GM18505 (cell line): ENCODE results near the gene ARHGAP24.

Source experiments
- ATAC-seq: cut with Tn5 transposase; IDR thresholded peaks from one replicate; pipeline ENCODE4 v1.9.1; 2021; ENCODE audit not compliant: unreplicated experiment
- POLR2A ChIP-seq: IDR thresholded peaks from 4 replicates; pipeline ENCODE4 v1.6.1; 2011; ENCODE audit warnings: borderline replicate concordance; ENCODE audit not compliant: insufficient read depth, insufficient read length; ENCODE audit errors: extremely low read depth

The ARHGAP24 gene

GRCh38 chr4:85778632-85779131, 303.7 kb downstream of the ARHGAP24 start:
- ATAC-seq, result peak; percentile 73
- TF ChIP-seq POLR2A, result no peak

DNA sequence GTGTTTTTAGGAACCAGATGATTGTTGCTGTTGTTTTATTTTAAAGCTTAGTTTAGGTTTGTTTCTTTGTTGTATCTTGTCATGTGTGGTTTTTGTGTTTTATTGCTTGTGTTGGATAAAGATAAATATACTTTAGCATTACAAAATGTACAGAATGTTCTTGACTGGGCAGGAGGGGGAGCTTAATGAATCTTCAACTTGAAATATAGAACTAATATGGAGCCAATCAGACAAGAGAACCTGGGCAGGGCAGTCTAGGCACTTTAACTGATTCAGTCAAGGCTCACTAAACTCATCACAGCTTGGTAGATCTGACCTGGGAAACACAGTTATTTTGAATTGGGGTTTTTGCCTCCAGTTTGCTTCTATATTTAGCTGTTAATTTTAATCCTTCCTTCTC, 304.2 kb downstream of the ARHGAP24 start:
- no peak for TF ChIP-seq POLR2A
- no peak for ATAC-seq

- no peak for ATAC-seq
- no peak for TF ChIP-seq POLR2A
Measured at GRCh38 chr4:85780664-85781063, 305.7 kb downstream of the ARHGAP24 start.

- ATAC-seq, result no peak
- no peak for TF ChIP-seq POLR2A
Measured at GRCh38 chr4:85783483-85783882, 308.5 kb downstream of the ARHGAP24 start.

DNA sequence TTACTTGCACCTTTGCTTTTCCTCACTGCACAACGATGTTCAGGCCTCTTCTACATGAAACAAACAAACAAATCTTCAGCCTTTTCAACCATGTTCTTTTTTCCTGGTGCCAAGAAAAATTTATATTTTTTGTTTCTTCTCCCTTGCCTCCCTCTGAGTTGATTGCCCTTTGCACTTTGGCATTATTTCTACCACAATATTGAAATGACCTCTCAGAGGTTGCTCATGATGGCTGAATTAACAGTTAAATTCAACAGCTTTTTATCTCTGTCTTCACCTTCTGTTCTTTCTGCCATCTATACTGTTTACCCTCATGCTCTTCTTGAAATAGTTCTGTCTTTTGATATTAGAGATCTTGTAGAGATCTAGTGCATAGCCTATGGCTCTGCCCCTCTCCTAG, 308.9 kb downstream of the ARHGAP24 start:
- no peak for TF ChIP-seq POLR2A
- no peak for ATAC-seq

DNA sequence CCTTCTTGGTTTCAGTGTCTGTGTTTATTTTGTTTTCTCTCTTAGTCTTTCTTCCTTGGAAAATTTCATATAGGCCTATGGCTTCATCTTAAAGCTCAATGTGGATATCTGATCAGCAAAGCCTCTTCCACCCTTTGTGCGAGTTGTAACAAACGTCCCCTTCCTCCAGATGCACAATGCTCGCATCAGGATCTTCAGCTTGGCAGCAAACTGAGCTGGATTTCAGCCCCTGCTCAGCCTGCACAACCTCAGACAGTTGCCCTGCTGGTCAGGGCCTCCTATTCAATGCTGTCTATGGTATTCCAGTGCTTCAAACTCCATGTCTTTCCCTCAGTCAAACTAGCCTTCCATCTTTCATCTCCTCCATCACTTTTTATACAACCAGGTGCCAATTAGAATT, 309.4 kb downstream of the ARHGAP24 start:
- no peak for ATAC-seq
- no peak for TF ChIP-seq POLR2A

GRCh38 chr4:85784947-85785346, 310.0 kb downstream of the ARHGAP24 start:
- no peak for TF ChIP-seq POLR2A
- ATAC-seq, result no peak

GRCh38 chr4:85787133-85787532, 312.2 kb downstream of the ARHGAP24 start:
- TF ChIP-seq POLR2A, result no peak
- ATAC-seq, result no peak

GRCh38 chr4:85788604-85789003, 313.7 kb downstream of the ARHGAP24 start:
- no peak for ATAC-seq
- no peak for TF ChIP-seq POLR2A

DNA sequence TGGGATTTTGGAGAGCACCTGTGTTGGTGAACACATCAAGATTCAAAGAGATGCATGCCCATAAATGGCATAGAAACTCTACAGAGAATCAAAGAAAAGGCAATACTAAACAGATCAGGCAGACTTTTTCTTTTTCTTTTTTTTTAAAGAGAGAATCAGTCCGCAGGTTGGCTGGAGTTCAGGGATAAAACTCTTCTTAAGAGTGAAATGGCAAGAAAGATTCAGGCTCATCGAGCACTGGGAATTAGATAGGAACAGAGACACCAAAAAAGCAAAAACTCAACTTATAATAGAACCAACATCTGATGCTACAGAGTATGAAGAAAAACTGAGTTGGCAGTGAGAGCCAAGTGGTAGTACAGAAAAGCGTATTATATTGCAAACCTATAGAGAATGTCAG, 314.3 kb downstream of the ARHGAP24 start:
- no peak for TF ChIP-seq POLR2A
- ATAC-seq, result no peak

DNA sequence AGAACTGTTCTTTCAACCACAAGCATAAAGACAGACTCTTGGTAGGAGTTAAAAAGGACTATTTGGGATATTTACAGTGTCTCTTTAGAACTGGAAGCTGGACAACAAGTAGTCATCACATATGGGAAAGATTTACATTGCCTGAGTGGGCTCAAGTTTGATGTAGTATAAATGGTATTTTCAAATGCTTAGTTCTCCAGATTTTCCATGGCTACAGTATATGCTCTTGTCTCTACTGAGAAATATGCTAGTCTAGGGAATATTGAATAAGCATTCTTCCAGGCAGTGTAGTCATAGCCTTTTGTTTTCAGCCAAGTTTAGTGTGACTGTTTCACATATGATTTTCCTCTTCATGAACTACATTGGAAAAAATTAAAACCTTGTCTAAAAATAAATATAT, 315.6 kb downstream of the ARHGAP24 start:
- TF ChIP-seq POLR2A, result no peak
- no peak for ATAC-seq

GRCh38 chr4:85792376-85793232, 317.7 kb downstream of the ARHGAP24 start:
- no peak for ATAC-seq
- no peak for TF ChIP-seq POLR2A

- no peak for TF ChIP-seq POLR2A
- ATAC-seq, result no peak
Measured at GRCh38 chr4:85793233-85793585, 318.3 kb downstream of the ARHGAP24 start.

DNA sequence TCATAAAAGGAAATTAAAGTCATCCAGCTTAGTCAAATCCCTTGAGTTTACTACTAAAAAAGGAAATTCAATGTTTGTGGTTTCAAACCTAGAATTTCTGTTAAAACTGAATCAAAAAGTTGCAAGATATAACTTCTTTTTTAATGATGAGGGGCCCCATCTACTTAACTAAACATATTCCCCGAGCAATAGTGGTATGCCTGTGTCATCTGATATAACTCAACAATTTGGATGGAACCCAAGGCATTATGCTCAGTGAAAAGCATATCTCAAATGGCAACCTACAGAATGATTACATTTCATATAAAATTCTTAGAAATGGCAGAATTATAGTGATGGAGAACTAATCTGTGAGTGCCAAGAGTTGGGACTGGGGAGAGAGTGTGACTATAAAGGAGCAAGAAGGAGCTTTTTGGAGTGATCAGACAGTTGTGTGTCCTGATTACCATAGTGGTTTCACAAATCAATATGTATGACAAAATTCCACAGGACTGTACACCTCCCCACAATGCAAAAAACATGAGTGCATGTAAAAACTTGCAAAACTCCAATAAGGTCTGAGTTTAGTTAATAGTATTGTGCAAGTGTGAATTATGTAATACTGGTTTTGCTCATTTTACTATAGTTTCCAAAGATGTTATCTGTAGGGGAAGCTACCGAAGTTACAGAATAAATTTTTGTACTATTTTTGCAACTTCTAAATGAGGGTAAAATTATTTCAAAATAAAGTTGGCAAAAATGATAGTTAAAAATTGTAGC, 323.2 kb downstream of the ARHGAP24 start:
- no peak for ATAC-seq
- TF ChIP-seq POLR2A, result no peak
